Hepatocyte (in vitro differentiated cells): Measurements from ENCODE around the gene SFXN5.

ENCODE experiments used
- CTCF ChIP-seq: fragments of 200-600 bp; sonication (generic); IDR thresholded peaks from 2 replicates; pipeline ENCODE4 v1.5.1; 2016; ENCODE audit warnings: antibody characterized with exemption, mild to moderate bottlenecking; ENCODE audit not compliant: poor library complexity
- EZH2 ChIP-seq: fragments of 200-600 bp; sonication (generic); IDR thresholded peaks from 2 replicates; pipeline ENCODE4 v1.6.1; 2016; ENCODE audit warnings: antibody characterized with exemption, mild to moderate bottlenecking, borderline replicate concordance
- EZH2phosphoT487 ChIP-seq: fragments of 200-600 bp; sonication (generic); IDR thresholded peaks from one replicate; pipeline ENCODE4 v1.6.1; 2018; ENCODE audit warnings: antibody characterized with exemption, mild to moderate bottlenecking, low read depth, moderate library complexity; ENCODE audit not compliant: unreplicated experiment, severe bottlenecking

- TF ChIP-seq EZH2phosphoT487 (no peak), CTCF (no peak), EZH2 (no peak)
Measured at GRCh38 chr2:73109431-73110167, 38.1 kb upstream of the SFXN5 start.
